ENCODE measurements around the gene SDHB.

Gene SDHB

GRCh38 chr1:17097147-17097546 lies 43.3 kb upstream of the SDHB start:
- H3K4me2 ChIP-seq (ENCODE audit: low read depth, low read length, poor library complexity, severe bottlenecking) = no peak overlapping the region
- no peaks in the 10 kb centered on the region for H3K36me3 ChIP-seq (ENCODE audit: insufficient read depth, low read length)
- H3K4me3 ChIP-seq (ENCODE audit: low read length, poor library complexity, severe bottlenecking) = no peak overlapping the region
- no peaks in the 10 kb centered on the region for H3F3A ChIP-seq (ENCODE audit: low read depth)
- no peaks in the 10 kb centered on the region for H4K20me1 ChIP-seq (ENCODE audit: insufficient read depth, low read length, poor library complexity, severe bottlenecking)
- H3K9me3 ChIP-seq (ENCODE audit: insufficient read depth, low read depth, low read length) = no peaks in the 10 kb centered on the region
- no peaks in the 10 kb centered on the region for H3K4me1 ChIP-seq (ENCODE audit: insufficient read depth, low read length, poor library complexity, severe bottlenecking)
- H2AFZ ChIP-seq (ENCODE audit: low read length) = no peak overlapping the region
- H3K79me2 ChIP-seq (ENCODE audit: insufficient read depth, low read length) = no peaks in the 10 kb centered on the region
- TF ChIP-seq EZH2phosphoT487 (IDR thresholded peaks at IDR 0.05; ENCODE audit: borderline replicate concordance) = no peak
- TF ChIP-seq CTCF (conservative IDR thresholded peaks at IDR 0.05; ENCODE audit: low read length) = no peak
- no peaks in the 10 kb centered on the region for H3K9me2 ChIP-seq (replicated peaks; ENCODE audit: low read depth, low read length)
- H3K27me3 ChIP-seq (ENCODE audit: insufficient read depth, low read length, poor library complexity, severe bottlenecking) = no peaks in the 10 kb centered on the region
- H3K9ac ChIP-seq (ENCODE audit: low read depth, low read length, poor library complexity, severe bottlenecking) = no peak overlapping the region

- Histone ChIP-seq H3K9me2 (replicated peaks; ENCODE audit: low read depth, low read length) (no peaks in the 10 kb centered on the region), H3K4me2 (ENCODE audit: low read depth, low read length, poor library complexity, severe bottlenecking) (no peak overlapping the region), H4K20me1 (ENCODE audit: insufficient read depth, low read length, poor library complexity, severe bottlenecking) (no peaks in the 10 kb centered on the region), H3K4me3 (ENCODE audit: low read length, poor library complexity, severe bottlenecking) (no peak overlapping the region), H2AFZ (ENCODE audit: low read length) (no peak overlapping the region), H3F3A (ENCODE audit: low read depth) (no peaks in the 10 kb centered on the region), H3K79me2 (ENCODE audit: insufficient read depth, low read length) (no peaks in the 10 kb centered on the region), H3K4me1 (ENCODE audit: insufficient read depth, low read length, poor library complexity, severe bottlenecking) (no peaks in the 10 kb centered on the region), H3K9ac (ENCODE audit: low read depth, low read length, poor library complexity, severe bottlenecking) (no peak overlapping the region), H3K36me3 (ENCODE audit: insufficient read depth, low read length) (no peaks in the 10 kb centered on the region), H3K9me3 (ENCODE audit: insufficient read depth, low read depth, low read length) (no peaks in the 10 kb centered on the region), H3K27me3 (ENCODE audit: insufficient read depth, low read length, poor library complexity, severe bottlenecking) (no peaks in the 10 kb centered on the region)
- TF ChIP-seq EZH2phosphoT487 (IDR thresholded peaks at IDR 0.05; ENCODE audit: borderline replicate concordance) (no peak), CTCF (conservative IDR thresholded peaks at IDR 0.05; ENCODE audit: low read length) (no peak)
Measured at GRCh38 chr1:17096584-17096983, 42.8 kb upstream of the SDHB start.

- H2AFZ ChIP-seq (ENCODE audit: low read length) = no peak overlapping the region
- no peaks in the 10 kb centered on the region for H3K27me3 ChIP-seq (ENCODE audit: insufficient read depth, low read length, poor library complexity, severe bottlenecking)
- no peak overlapping the region for H3K4me2 ChIP-seq (ENCODE audit: low read depth, low read length, poor library complexity, severe bottlenecking)
- no peaks in the 10 kb centered on the region for H4K20me1 ChIP-seq (ENCODE audit: insufficient read depth, low read length, poor library complexity, severe bottlenecking)
- no peak overlapping the region for H3K4me3 ChIP-seq (ENCODE audit: low read length, poor library complexity, severe bottlenecking)
- H3K9me2 ChIP-seq (replicated peaks; ENCODE audit: low read depth, low read length) = no peaks in the 10 kb centered on the region
- H3K9me3 ChIP-seq (ENCODE audit: insufficient read depth, low read depth, low read length) = no peaks in the 10 kb centered on the region
- H3K9ac ChIP-seq (ENCODE audit: low read depth, low read length, poor library complexity, severe bottlenecking) = no peak overlapping the region
- TF ChIP-seq EZH2phosphoT487 (IDR thresholded peaks at IDR 0.05; ENCODE audit: borderline replicate concordance) (no peak), CTCF (conservative IDR thresholded peaks at IDR 0.05; ENCODE audit: low read length) (no peak)
- no peaks in the 10 kb centered on the region for H3F3A ChIP-seq (ENCODE audit: low read depth)
- no peaks in the 10 kb centered on the region for H3K36me3 ChIP-seq (ENCODE audit: insufficient read depth, low read length)
- no peaks in the 10 kb centered on the region for H3K79me2 ChIP-seq (ENCODE audit: insufficient read depth, low read length)
- H3K4me1 ChIP-seq (ENCODE audit: insufficient read depth, low read length, poor library complexity, severe bottlenecking) = no peaks in the 10 kb centered on the region
Measured at GRCh38 chr1:17095141-17095540, 41.3 kb upstream of the SDHB start.
